ENCODE results near the gene ABLIM1.

DNA sequence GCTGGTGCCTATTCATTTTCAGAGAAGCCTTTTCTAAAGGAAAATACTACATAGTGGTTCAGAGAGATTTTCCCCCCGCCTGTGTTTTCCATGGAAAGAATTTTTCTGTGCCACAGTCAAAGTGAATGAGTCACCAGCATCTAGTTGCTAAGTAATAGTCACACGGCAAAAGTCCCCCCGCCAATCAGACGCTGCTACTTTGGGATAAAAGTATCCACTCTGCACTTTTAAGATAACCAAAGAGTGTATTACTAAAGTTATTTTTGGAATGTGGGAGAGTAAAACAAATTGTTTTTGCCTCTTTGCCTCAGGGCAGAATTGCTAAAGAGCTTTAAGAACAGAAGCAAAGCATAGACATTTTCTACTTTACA is 23.5 kb downstream of the ABLIM1 start:
- TF ChIP-seq CTCF (IDR thresholded peaks at IDR 0.05; ENCODE audit: low read depth, low read length) (no peak), EZH2phosphoT487 (IDR thresholded peaks at IDR 0.05; ENCODE audit: low read depth) (no peak)
